Measurements from ENCODE around the gene NEURL1.

The NEURL1 gene

DNA sequence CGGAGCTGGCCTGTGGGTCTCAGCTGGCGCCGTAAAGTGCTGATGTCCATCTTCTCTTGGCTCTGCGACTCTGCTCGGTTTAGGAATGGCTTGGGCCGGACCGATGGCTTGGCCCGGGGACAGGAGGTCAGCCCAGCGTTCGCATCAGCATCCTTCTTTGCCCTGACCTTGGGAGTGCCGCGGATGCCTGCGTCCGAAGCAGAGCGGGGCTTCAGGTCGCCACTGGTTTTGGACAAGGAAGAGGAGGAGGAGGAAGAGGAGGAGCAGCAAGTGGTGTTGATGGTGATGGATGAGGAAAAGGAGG is 109.3 kb downstream of the NEURL1 start:
- no peak for TF ChIP-seq POLR2AphosphoS5 (IDR thresholded peaks at IDR 0.05; ENCODE audit: low read depth, low read length)
- TF ChIP-seq, protein P1, sequence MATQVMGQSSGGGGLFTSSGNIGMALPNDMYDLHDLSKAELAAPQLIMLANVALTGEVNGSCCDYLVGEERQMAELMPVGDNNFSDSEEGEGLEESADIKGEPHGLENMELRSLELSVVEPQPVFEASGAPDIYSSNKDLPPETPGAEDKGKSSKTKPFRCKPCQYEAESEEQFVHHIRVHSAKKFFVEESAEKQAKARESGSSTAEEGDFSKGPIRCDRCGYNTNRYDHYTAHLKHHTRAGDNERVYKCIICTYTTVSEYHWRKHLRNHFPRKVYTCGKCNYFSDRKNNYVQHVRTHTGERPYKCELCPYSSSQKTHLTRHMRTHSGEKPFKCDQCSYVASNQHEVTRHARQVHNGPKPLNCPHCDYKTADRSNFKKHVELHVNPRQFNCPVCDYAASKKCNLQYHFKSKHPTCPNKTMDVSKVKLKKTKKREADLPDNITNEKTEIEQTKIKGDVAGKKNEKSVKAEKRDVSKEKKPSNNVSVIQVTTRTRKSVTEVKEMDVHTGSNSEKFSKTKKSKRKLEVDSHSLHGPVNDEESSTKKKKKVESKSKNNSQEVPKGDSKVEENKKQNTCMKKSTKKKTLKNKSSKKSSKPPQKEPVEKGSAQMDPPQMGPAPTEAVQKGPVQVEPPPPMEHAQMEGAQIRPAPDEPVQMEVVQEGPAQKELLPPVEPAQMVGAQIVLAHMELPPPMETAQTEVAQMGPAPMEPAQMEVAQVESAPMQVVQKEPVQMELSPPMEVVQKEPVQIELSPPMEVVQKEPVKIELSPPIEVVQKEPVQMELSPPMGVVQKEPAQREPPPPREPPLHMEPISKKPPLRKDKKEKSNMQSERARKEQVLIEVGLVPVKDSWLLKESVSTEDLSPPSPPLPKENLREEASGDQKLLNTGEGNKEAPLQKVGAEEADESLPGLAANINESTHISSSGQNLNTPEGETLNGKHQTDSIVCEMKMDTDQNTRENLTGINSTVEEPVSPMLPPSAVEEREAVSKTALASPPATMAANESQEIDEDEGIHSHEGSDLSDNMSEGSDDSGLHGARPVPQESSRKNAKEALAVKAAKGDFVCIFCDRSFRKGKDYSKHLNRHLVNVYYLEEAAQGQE (IDR thresholded peaks at IDR 0.05; ENCODE audit: insufficient read depth in 1 of 2, low read depth in 2 of 2, low read length in 2 of 2) = no peak
- no peak for TF ChIP-seq FOXP2 (optimal IDR thresholded peaks at IDR 0.05; ENCODE audit: borderline replicate concordance, extremely low read depth, extremely low read length, insufficient read depth)
- TF ChIP-seq SIN3A (IDR thresholded peaks at IDR 0.05; ENCODE audit: borderline replicate concordance, insufficient read depth, low read length) = no peak
- no peak for TF ChIP-seq TAF1 (IDR thresholded peaks at IDR 0.05; ENCODE audit: borderline replicate concordance, insufficient read depth, low read length)

- TF ChIP-seq TAF1 (IDR thresholded peaks at IDR 0.05; ENCODE audit: borderline replicate concordance, insufficient read depth, low read length) (no peak), POLR2AphosphoS5 (IDR thresholded peaks at IDR 0.05; ENCODE audit: low read depth, low read length) (no peak), SIN3A (IDR thresholded peaks at IDR 0.05; ENCODE audit: borderline replicate concordance, insufficient read depth, low read length) (no peak), FOXP2 (optimal IDR thresholded peaks at IDR 0.05; ENCODE audit: borderline replicate concordance, extremely low read depth, extremely low read length, insufficient read depth) (no peak)
- TF ChIP-seq, protein P1 (IDR thresholded peaks at IDR 0.05; ENCODE audit: insufficient read depth in 1 of 2, low read depth in 2 of 2, low read length in 2 of 2) = no peak
Observed at GRCh38 chr10:103603382-103603781, 109.9 kb downstream of the NEURL1 start.

GRCh38 chr10:103605359-103606096 is 112.0 kb downstream of the NEURL1 start:
- no peak for TF ChIP-seq SIN3A (IDR thresholded peaks at IDR 0.05; ENCODE audit: borderline replicate concordance, insufficient read depth, low read length)
- TF ChIP-seq TAF1 (IDR thresholded peaks at IDR 0.05; ENCODE audit: borderline replicate concordance, insufficient read depth, low read length) = no peak
- TF ChIP-seq FOXP2 (optimal IDR thresholded peaks at IDR 0.05; ENCODE audit: borderline replicate concordance, extremely low read depth, extremely low read length, insufficient read depth) = no peak

DNA sequence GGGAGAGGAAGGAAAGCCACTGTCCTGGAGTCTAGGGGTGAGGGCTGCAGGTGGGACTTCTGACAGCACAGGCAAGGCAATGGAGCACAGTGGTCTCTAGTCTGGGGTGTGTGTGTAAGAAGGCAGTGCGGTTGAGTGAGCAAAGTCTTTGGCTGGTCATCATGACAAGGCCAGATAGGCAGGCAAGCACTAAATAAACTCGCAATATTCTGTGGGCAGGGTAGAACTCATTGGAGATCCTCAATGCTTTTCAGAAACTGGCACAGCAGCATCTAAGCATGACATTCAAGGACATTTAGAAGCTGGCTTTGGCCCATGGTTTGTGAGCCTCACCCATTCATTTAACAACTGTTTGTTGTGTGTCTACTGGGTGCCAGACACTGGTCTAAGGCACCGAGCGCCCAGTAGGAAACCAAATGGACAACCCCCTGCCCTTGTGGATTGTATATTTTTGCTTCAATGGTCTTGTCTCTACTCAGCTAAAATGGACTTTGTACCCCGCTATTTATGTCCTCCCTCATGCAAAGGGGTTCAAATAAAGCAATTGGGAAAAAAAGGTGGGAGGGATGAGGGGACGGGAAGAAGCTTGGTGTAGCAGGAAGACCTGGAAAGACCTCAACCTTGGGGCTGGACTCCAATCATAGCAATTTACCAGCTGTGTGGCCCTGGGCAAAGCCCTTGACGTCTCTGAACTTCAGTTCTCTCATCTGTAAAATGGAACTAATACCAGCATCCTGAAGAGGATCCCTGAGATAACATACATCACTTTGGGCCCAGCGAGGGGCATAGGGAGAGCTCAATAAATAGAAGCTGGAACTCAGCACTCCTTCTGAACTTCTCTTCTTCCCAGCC is 116.0 kb downstream of the NEURL1 start:
- no peak for TF ChIP-seq TAF1 (IDR thresholded peaks at IDR 0.05; ENCODE audit: borderline replicate concordance, insufficient read depth, low read length)
- TF ChIP-seq, protein P1 (IDR thresholded peaks at IDR 0.05; ENCODE audit: insufficient read depth in 1 of 2, low read depth in 2 of 2, low read length in 2 of 2) = no peak
- TF ChIP-seq FOXP2 (optimal IDR thresholded peaks at IDR 0.05; ENCODE audit: borderline replicate concordance, extremely low read depth, extremely low read length, insufficient read depth) = no peak
- no peak for TF ChIP-seq POLR2AphosphoS5 (IDR thresholded peaks at IDR 0.05; ENCODE audit: low read depth, low read length)

GRCh38 chr10:103610083-103610472 is 116.6 kb downstream of the NEURL1 start:
- no peak for TF ChIP-seq POLR2AphosphoS5 (IDR thresholded peaks at IDR 0.05; ENCODE audit: low read depth, low read length)
- TF ChIP-seq TAF1 (IDR thresholded peaks at IDR 0.05; ENCODE audit: borderline replicate concordance, insufficient read depth, low read length) = no peak
- no peak for TF ChIP-seq SIN3A (IDR thresholded peaks at IDR 0.05; ENCODE audit: borderline replicate concordance, insufficient read depth, low read length)
- no peak for TF ChIP-seq FOXP2 (optimal IDR thresholded peaks at IDR 0.05; ENCODE audit: borderline replicate concordance, extremely low read depth, extremely low read length, insufficient read depth)
- TF ChIP-seq, protein P1 (IDR thresholded peaks at IDR 0.05; ENCODE audit: insufficient read depth in 1 of 2, low read depth in 2 of 2, low read length in 2 of 2) = no peak
